SHP77 treated with DMSO at 0.1 percent for 48 hours (cell line): Measurements from ENCODE around the gene CABP4.

ENCODE experiments used
- DNase-seq: peaks from one replicate; lab custom pipeline; 2025; lab: John Stamatoyannopoulos, UW

Gene CABP4

GRCh38 chr11:67435727-67436458 lies 19.3 kb upstream of the CABP4 start:
- DNase-seq: no peak

GRCh38 chr11:67436459-67437081 lies 18.6 kb upstream of the CABP4 start:
- DNase-seq: no peak

GRCh38 chr11:67437082-67437808 lies 17.9 kb upstream of the CABP4 start, which contains the start of gene PTPRCAP:
TSS of gene PTPRCAP (minus strand) at chr11:67437682. CDS start at chr11:67437619, 63 bp downstream.
- no peak for DNase-seq

GRCh38 chr11:67437809-67438157 lies 17.4 kb upstream of the CABP4 start:
- no peak for DNase-seq

- DNase-seq: no peak
Measured at GRCh38 chr11:67438158-67438902, 16.8 kb upstream of the CABP4 start.

- no peak for DNase-seq
Measured at GRCh38 chr11:67439321-67440228, 15.6 kb upstream of the CABP4 start.

- DNase-seq: no peak
Measured at GRCh38 chr11:67440229-67441097, 14.7 kb upstream of the CABP4 start.

GRCh38 chr11:67441098-67441563 lies 14.0 kb upstream of the CABP4 start:
- no peak for DNase-seq

GRCh38 chr11:67441731-67442351 lies 13.3 kb upstream of the CABP4 start:
- no peak for DNase-seq

- DNase-seq: no peak
Measured at GRCh38 chr11:67442504-67443404, 12.4 kb upstream of the CABP4 start.

GRCh38 chr11:67445515-67445914 lies 9.6 kb upstream of the CABP4 start:
- DNase-seq: no peak

GRCh38 chr11:67448220-67448609 lies 6.9 kb upstream of the CABP4 start:
- no peak for DNase-seq

- DNase-seq: peak; percentile 82
Measured at GRCh38 chr11:67449116-67449844, 5.9 kb upstream of the CABP4 start.

- DNase-seq: no peak
Measured at GRCh38 chr11:67450796-67451657, 4.1 kb upstream of the CABP4 start.

- DNase-seq: no peak
Measured at GRCh38 chr11:67451658-67451976, 3.5 kb upstream of the CABP4 start.

GRCh38 chr11:67452141-67452952 lies 2.8 kb upstream of the CABP4 start, which contains the start of gene GPR152:
TSS of gene GPR152 (minus strand) at chr11:67452729. CDS start at chr11:67452724, 5 bp downstream.
- peak; percentile 83 for DNase-seq
